ENCODE results near the gene FIG4.

DNA sequence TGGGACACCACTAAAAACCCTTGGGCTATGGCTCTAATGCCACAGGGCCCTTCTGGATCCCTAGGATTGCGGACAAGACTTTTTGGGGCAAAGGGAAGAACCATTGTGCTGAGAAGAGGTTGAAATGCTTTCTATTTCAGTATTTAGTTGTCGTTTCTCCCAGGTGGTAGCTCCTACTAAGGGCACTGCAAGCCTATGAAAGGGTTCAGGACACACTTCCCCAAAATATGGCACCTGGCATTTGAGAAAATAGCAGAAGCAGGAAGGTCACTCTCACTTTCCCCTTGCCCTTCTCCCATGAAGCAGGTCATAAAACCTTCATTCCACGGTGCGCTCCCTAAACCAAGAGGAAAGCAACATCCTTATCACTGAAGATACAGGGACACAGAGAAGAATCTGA lies 161.6 kb downstream of the FIG4 start:
- TF ChIP-seq EZH2 (conservative IDR thresholded peaks at IDR 0.05; ENCODE audit: low read depth, low read length) (no peak), MYNN (CRISPR knock-in tag; IDR thresholded peaks at IDR 0.05; ENCODE audit: low read depth) (no peak), ZNF75D (CRISPR knock-in tag; IDR thresholded peaks at IDR 0.05; ENCODE audit: borderline replicate concordance) (no peak), CAMTA2 (CRISPR knock-in tag; IDR thresholded peaks at IDR 0.05; ENCODE audit: borderline replicate concordance) (no peak), NFRKB (IDR thresholded peaks at IDR 0.05) (no peak), FOXK2 (IDR thresholded peaks at IDR 0.05) (no peak), ELF4 (CRISPR knock-in tag; IDR thresholded peaks at IDR 0.05; ENCODE audit: borderline replicate concordance) (no peak), ZBTB8A (CRISPR knock-in tag; IDR thresholded peaks at IDR 0.05; ENCODE audit: borderline replicate concordance, low read depth) (no peak), ZNF34 (CRISPR knock-in tag; IDR thresholded peaks at IDR 0.05; ENCODE audit: borderline replicate concordance) (no peak)
- TF ChIP-seq, protein P1, sequence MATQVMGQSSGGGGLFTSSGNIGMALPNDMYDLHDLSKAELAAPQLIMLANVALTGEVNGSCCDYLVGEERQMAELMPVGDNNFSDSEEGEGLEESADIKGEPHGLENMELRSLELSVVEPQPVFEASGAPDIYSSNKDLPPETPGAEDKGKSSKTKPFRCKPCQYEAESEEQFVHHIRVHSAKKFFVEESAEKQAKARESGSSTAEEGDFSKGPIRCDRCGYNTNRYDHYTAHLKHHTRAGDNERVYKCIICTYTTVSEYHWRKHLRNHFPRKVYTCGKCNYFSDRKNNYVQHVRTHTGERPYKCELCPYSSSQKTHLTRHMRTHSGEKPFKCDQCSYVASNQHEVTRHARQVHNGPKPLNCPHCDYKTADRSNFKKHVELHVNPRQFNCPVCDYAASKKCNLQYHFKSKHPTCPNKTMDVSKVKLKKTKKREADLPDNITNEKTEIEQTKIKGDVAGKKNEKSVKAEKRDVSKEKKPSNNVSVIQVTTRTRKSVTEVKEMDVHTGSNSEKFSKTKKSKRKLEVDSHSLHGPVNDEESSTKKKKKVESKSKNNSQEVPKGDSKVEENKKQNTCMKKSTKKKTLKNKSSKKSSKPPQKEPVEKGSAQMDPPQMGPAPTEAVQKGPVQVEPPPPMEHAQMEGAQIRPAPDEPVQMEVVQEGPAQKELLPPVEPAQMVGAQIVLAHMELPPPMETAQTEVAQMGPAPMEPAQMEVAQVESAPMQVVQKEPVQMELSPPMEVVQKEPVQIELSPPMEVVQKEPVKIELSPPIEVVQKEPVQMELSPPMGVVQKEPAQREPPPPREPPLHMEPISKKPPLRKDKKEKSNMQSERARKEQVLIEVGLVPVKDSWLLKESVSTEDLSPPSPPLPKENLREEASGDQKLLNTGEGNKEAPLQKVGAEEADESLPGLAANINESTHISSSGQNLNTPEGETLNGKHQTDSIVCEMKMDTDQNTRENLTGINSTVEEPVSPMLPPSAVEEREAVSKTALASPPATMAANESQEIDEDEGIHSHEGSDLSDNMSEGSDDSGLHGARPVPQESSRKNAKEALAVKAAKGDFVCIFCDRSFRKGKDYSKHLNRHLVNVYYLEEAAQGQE (IDR thresholded peaks at IDR 0.05; ENCODE audit: borderline replicate concordance in 1 of 2, low read depth in 1 of 2, low read length in 2 of 2): no peak
- TF ChIP-seq, protein P2, sequence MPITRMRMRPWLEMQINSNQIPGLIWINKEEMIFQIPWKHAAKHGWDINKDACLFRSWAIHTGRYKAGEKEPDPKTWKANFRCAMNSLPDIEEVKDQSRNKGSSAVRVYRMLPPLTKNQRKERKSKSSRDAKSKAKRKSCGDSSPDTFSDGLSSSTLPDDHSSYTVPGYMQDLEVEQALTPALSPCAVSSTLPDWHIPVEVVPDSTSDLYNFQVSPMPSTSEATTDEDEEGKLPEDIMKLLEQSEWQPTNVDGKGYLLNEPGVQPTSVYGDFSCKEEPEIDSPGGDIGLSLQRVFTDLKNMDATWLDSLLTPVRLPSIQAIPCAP (CRISPR knock-in tag; IDR thresholded peaks at IDR 0.05; ENCODE audit: low read depth): no peak
- TF ChIP-seq, protein P3, sequence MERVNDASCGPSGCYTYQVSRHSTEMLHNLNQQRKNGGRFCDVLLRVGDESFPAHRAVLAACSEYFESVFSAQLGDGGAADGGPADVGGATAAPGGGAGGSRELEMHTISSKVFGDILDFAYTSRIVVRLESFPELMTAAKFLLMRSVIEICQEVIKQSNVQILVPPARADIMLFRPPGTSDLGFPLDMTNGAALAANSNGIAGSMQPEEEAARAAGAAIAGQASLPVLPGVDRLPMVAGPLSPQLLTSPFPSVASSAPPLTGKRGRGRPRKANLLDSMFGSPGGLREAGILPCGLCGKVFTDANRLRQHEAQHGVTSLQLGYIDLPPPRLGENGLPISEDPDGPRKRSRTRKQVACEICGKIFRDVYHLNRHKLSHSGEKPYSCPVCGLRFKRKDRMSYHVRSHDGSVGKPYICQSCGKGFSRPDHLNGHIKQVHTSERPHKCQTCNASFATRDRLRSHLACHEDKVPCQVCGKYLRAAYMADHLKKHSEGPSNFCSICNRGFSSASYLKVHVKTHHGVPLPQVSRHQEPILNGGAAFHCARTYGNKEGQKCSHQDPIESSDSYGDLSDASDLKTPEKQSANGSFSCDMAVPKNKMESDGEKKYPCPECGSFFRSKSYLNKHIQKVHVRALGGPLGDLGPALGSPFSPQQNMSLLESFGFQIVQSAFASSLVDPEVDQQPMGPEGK (CRISPR knock-in tag; IDR thresholded peaks at IDR 0.05): no peak

Data from HepG2 (cell line).